ENCODE results near the gene METTL24. TPM values are rescaled to one million over a fixed set of nuclear protein-coding genes. Genes with fewer than 3 reads are reported as not detected.

The METTL24 gene
- total and polyA plus RNA-seq, 2 of the 13 experiments (the other 11 are each of a cell fraction or from before 2014, with no cell fraction given): not detected

DNA sequence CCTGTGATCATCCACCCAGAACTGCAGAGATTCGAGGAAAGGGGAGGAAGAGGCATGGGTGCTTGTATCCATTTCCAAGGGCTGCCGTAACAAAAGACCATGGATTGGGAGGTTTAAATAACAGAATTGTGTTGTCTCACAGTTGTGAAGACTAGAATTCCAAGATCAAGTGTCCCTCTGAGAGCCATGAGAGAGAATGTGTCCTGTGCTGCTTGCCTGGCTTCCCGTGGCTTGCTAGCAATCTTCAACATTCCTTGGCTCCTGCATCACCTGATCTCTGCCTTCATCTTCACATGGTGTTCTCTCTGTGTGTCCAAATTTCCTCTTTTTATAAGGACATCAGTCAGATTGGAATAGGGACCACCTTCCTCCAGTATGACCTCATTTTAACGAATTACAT lies 108.1 kb downstream of the METTL24 start:
- POLR2A ChIA-PET: no interaction called here

GRCh38 chr6:110246900-110247546 lies 111.1 kb downstream of the METTL24 start:
- DNase-seq (ENCODE audit: low spot score) (no peak), ATAC-seq (peak; percentile 71), FAIRE-seq (no peak)
- Histone ChIP-seq H3K27ac (ENCODE audit: extremely low read length, insufficient read depth, low read length) (no peak overlapping the region), H3K36me3 (replicated peaks in 1 of 2; ENCODE audit: control insufficient read depth in 1 of 2, insufficient read depth in 2 of 2, low read length in 2 of 2) (no peaks in the 10 kb centered on the region), H3K4me2 (ENCODE audit: low read depth, low read length) (peak overlapping the region; percentile 4; the same call in 1 of the 2 replicates), H3K27me3 (ENCODE audit: control insufficient read depth in 1 of 2, insufficient read depth in 2 of 2, low read length in 2 of 2) (no peaks in the 10 kb centered on the region), H2AFZ (ENCODE audit: low read length) (no peak overlapping the region), H3K79me2 (ENCODE audit: insufficient read depth, low read length) (no peaks in the 10 kb centered on the region), H3K9ac (ENCODE audit: insufficient read depth, low read depth, low read length) (no peak overlapping the region), H3K4me3 (replicated peaks in 1 of 3; ENCODE audit: insufficient read depth in 1 of 3, low read depth in 2 of 3, low read length in 3 of 3) (no peak overlapping the region), H3K9me3 (ENCODE audit: low read length) (no peaks in the 10 kb centered on the region), H3K4me1 (ENCODE audit: insufficient read depth, low read length) (peaks cover 11% of the 10 kb centered on the region), H4K20me1 (ENCODE audit: insufficient read depth, low read length) (no peaks in the 10 kb centered on the region)
- in situ Hi-C loops (cut with HindIII; ENCODE audit: extremely low pct_ligation_motif_present, low pct_unique_long_range_greater_than_20kb): no loop called here
- no TSS peak for BruUV-seq (replicated peaks)
- ChIA-PET POLR2A (no interaction called here), CTCF (ENCODE audit: low intra/inter-chr PET ratio, low total read pairs) (no interaction called here)
- 78% methylated on average over 3 of the region's 3 CpGs for WGBS (ENCODE audit: low lambda C conversion rate)
- intact Hi-C loops (cut with micrococcal nuclease; ENCODE audit: unreplicated experiment): no loop called here
- TF ChIP-seq ZMYM2 (CRISPR knock-in tag; IDR thresholded peaks at IDR 0.05) (no peak), THAP11 (CRISPR knock-in tag; IDR thresholded peaks at IDR 0.05) (no peak), JDP2 (CRISPR knock-in tag; IDR thresholded peaks at IDR 0.05; ENCODE audit: borderline replicate concordance) (no peak), ZNF704 (CRISPR knock-in tag; IDR thresholded peaks at IDR 0.05; ENCODE audit: borderline replicate concordance) (no peak), XRCC5 (optimal IDR thresholded peaks at IDR 0.05; ENCODE audit: low read length) (no peak), ZNF710 (CRISPR knock-in tag; IDR thresholded peaks at IDR 0.05; ENCODE audit: borderline replicate concordance) (no peak), SETDB1 (CRISPR knock-in tag; IDR thresholded peaks at IDR 0.05; ENCODE audit: borderline replicate concordance) (no peak), ZSCAN25 (CRISPR knock-in tag; IDR thresholded peaks at IDR 0.05) (no peak), POGZ (CRISPR knock-in tag; IDR thresholded peaks at IDR 0.05) (no peak), REPIN1 (CRISPR knock-in tag; IDR thresholded peaks at IDR 0.05; ENCODE audit: borderline replicate concordance, low read depth) (no peak), SIX1 (CRISPR knock-in tag; IDR thresholded peaks at IDR 0.05; ENCODE audit: borderline replicate concordance) (no peak), ZNF816 (CRISPR knock-in tag; IDR thresholded peaks at IDR 0.05; ENCODE audit: borderline replicate concordance) (no peak), HNF4A (CRISPR knock-in tag; IDR thresholded peaks at IDR 0.05) (peak; percentile 52)

More for the DNA sequence above, 108.1 kb downstream of the METTL24 start:
- Histone ChIP-seq H3K9me3 (ENCODE audit: low read length) (no peaks in the 10 kb centered on the region), H3K27ac (ENCODE audit: extremely low read length, insufficient read depth, low read length) (no peak overlapping the region), H3K4me1 (ENCODE audit: insufficient read depth, low read length) (peaks cover 11% of the 10 kb centered on the region), H3K79me2 (ENCODE audit: insufficient read depth, low read length) (no peaks in the 10 kb centered on the region), H3K27me3 (ENCODE audit: control insufficient read depth in 1 of 2, insufficient read depth in 2 of 2, low read length in 2 of 2) (no peaks in the 10 kb centered on the region), H3K36me3 (replicated peaks in 1 of 2; ENCODE audit: control insufficient read depth in 1 of 2, insufficient read depth in 2 of 2, low read length in 2 of 2) (no peaks in the 10 kb centered on the region), H3K4me3 (replicated peaks in 1 of 3; ENCODE audit: insufficient read depth in 1 of 3, low read depth in 2 of 3, low read length in 3 of 3) (no peak overlapping the region), H2AFZ (ENCODE audit: low read length) (no peak overlapping the region), H3K4me2 (ENCODE audit: low read depth, low read length) (no peak overlapping the region), H3K9ac (ENCODE audit: insufficient read depth, low read depth, low read length) (no peak overlapping the region), H4K20me1 (ENCODE audit: insufficient read depth, low read length) (no peaks in the 10 kb centered on the region)
- BruUV-seq (replicated peaks): no TSS peak
- in situ Hi-C loops (cut with HindIII; ENCODE audit: extremely low pct_ligation_motif_present, low pct_unique_long_range_greater_than_20kb) (no loop called here), intact Hi-C loops (cut with micrococcal nuclease; ENCODE audit: unreplicated experiment) (no loop called here)
- DNase-seq (ENCODE audit: low spot score) (no peak), ATAC-seq (no peak), FAIRE-seq (no peak)
- CTCF ChIA-PET (ENCODE audit: low intra/inter-chr PET ratio, low total read pairs): no interaction called here
- TF ChIP-seq BORCS8-MEF2B (CRISPR knock-in tag; IDR thresholded peaks at IDR 0.05): no peak
- no peak for TF ChIP-seq EED (CRISPR knock-in tag; IDR thresholded peaks at IDR 0.05)
- TF ChIP-seq KLF12 (CRISPR knock-in tag; IDR thresholded peaks at IDR 0.05; ENCODE audit: borderline replicate concordance): no peak
- 20% methylated on average over 4 of the region's 4 CpGs for WGBS (ENCODE audit: low lambda C conversion rate)

Data from HepG2 (cell line).